Measurements from ENCODE around the gene GRIA1. TPM values are rescaled to one million over a fixed set of nuclear protein-coding genes. Genes with fewer than 3 reads are reported as not detected.

The GRIA1 gene
- total and polyA plus RNA-seq, 5 donors from 2014 or later, result not detected

DNA sequence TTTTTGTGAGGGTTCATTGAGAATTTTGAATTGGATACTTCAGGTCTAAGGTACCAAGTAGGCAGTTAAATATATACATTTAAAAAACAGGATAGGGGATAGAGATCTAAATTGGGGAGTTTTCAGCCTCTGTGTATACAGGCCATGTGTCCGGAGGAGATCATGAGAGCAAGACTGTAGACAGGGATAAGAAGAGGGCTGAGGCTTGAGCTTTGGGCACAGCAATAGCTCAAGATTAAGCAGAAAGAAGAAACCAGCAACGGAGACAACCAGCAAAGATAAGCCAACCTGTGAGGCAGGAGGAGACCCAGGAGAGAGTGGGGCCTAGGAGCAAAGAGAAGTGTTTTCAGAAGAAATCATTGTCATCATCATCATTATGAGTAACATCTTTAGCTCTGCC, 258.4 kb downstream of the GRIA1 start:
- H3K4me3 ChIP-seq (ENCODE audit: low read depth, low read length), result no peak overlapping the region
- H3K4me1 Mint-ChIP-seq, result no peaks in the 10 kb centered on the region
- no peaks in the 10 kb centered on the region for H3K27me3 Mint-ChIP-seq
- H3K4me1 ChIP-seq (ENCODE audit: control insufficient read depth, insufficient read depth, low read length, poor library complexity, severe bottlenecking), result no peaks in the 10 kb centered on the region
- H3K36me3 ChIP-seq (ENCODE audit: control insufficient read depth, insufficient read depth, low read length), result no peaks in the 10 kb centered on the region
- no peak overlapping the region for H3K27ac Mint-ChIP-seq
- no peak for ATAC-seq (ENCODE audit: low read depth in 2 of 2)
- no peaks in the 10 kb centered on the region for H3K9me3 ChIP-seq (ENCODE audit: control insufficient read depth in 2 of 2, low read length in 2 of 2)
- H3K27ac ChIP-seq (ENCODE audit: insufficient read depth, low read length, poor library complexity, severe bottlenecking), result no peak overlapping the region
- H3K4me3 Mint-ChIP-seq, result no peak overlapping the region
- no peaks in the 10 kb centered on the region for H3K36me3 Mint-ChIP-seq
- H3K27me3 ChIP-seq (ENCODE audit: control insufficient read depth, insufficient read depth, low read length), result no peaks in the 10 kb centered on the region
- H3K9me3 Mint-ChIP-seq, result peaks cover 0 to 1% (median 0%) of the 10 kb centered on the region in 7 donors
- DNase-seq, result no peak

DNA sequence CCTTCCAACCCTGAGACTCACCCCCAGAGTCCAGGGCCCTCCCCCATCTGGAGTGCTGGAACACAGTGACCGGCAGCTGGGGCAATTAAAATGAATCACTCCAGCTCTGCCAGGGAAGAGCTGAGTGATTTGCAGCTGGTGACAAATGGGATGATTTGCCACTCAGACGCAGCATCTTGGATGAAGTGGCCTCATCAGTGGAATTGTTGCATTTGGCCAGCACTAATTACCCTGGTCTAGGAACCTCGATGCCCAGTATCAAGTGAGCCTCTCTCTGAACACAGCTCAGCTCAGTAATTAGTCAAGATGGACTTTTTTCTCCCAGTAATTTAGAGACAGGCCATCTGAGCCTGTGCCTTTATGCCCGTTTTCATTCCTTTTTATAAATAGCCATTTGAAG, 259.5 kb downstream of the GRIA1 start:
- Mint-ChIP-seq H3K27me3 (no peaks in the 10 kb centered on the region), H3K4me3 (no peak overlapping the region), H3K36me3 (no peaks in the 10 kb centered on the region), H3K27ac (no peak overlapping the region), H3K9me3 (peaks cover 0 to 3% (median 1%) of the 10 kb centered on the region in 7 donors), H3K4me1 (no peaks in the 10 kb centered on the region)
- H3K27ac ChIP-seq (ENCODE audit: insufficient read depth, low read length, poor library complexity, severe bottlenecking), result no peak overlapping the region
- DNase-seq (no peak), ATAC-seq (ENCODE audit: low read depth in 2 of 2) (no peak)
- no peaks in the 10 kb centered on the region for H3K4me1 ChIP-seq (ENCODE audit: control insufficient read depth, insufficient read depth, low read length, poor library complexity, severe bottlenecking)
- H3K27me3 ChIP-seq (ENCODE audit: control insufficient read depth, insufficient read depth, low read length), result no peaks in the 10 kb centered on the region
- no peaks in the 10 kb centered on the region for H3K9me3 ChIP-seq (ENCODE audit: control insufficient read depth in 2 of 2, low read length in 2 of 2)
- no peaks in the 10 kb centered on the region for H3K36me3 ChIP-seq (ENCODE audit: control insufficient read depth, insufficient read depth, low read length)
- H3K4me3 ChIP-seq (ENCODE audit: low read depth, low read length), result no peak overlapping the region

DNA sequence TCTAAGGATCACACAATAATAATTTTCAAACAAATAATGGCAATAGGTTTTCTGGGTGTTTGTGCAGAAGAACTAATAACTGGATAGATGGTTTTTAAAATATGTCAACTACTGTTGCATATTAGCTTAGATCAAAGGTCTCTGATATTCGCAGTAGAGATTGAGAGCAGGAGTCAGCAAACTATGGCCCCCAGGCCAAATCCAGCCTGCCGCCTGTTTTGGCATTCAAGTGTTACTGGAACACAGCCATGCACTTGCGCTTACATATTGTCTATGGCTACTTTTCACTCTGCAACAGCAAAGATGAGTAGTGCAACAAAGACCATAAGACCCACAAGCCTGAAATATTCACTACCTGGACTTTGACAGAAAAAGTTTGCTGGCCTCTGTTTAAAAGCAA, 260.8 kb downstream of the GRIA1 start:
- H3K9me3 Mint-ChIP-seq, result peaks cover 0 to 4% (median 1%) of the 10 kb centered on the region in 7 donors
- Histone ChIP-seq H3K9me3 (ENCODE audit: control insufficient read depth in 2 of 2, low read length in 2 of 2) (no peaks in the 10 kb centered on the region), H3K27me3 (ENCODE audit: control insufficient read depth, insufficient read depth, low read length) (no peaks in the 10 kb centered on the region), H3K36me3 (ENCODE audit: control insufficient read depth, insufficient read depth, low read length) (no peaks in the 10 kb centered on the region), H3K27ac (ENCODE audit: insufficient read depth, low read length, poor library complexity, severe bottlenecking) (no peak overlapping the region), H3K4me3 (ENCODE audit: low read depth, low read length) (no peak overlapping the region), H3K4me1 (ENCODE audit: control insufficient read depth, insufficient read depth, low read length, poor library complexity, severe bottlenecking) (no peaks in the 10 kb centered on the region)
- H3K4me1 Mint-ChIP-seq, result no peaks in the 10 kb centered on the region
- no peaks in the 10 kb centered on the region for H3K36me3 Mint-ChIP-seq
- DNase-seq (no peak), ATAC-seq (ENCODE audit: low read depth in 2 of 2) (no peak)
- H3K27me3 Mint-ChIP-seq, result no peaks in the 10 kb centered on the region
- H3K27ac Mint-ChIP-seq, result no peak overlapping the region
- H3K4me3 Mint-ChIP-seq, result no peak overlapping the region

DNA sequence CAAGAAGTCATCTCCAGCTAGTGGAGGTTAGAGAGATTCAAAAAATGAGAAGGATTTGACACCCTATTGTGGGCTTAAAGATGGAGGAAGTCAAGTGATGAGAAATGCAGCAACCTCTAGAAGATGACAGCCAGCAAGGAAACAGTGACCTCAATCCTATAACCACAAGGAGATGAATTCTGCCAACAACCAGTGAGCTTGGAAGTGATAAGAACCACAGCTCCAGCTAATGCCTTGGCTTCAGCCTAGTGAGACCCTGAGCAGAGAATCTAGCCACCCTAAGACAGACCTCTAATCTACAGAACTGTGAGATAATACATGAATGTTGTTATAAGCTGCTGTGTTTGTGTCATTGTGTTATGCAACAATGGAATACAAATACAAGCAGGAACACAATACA, 262.4 kb downstream of the GRIA1 start:
- no peaks in the 10 kb centered on the region for H3K4me1 ChIP-seq (ENCODE audit: control insufficient read depth, insufficient read depth, low read length, poor library complexity, severe bottlenecking)
- no peak overlapping the region for H3K27ac ChIP-seq (ENCODE audit: insufficient read depth, low read length, poor library complexity, severe bottlenecking)
- H3K27me3 Mint-ChIP-seq, result no peaks in the 10 kb centered on the region
- no peak overlapping the region for H3K4me3 Mint-ChIP-seq
- no peaks in the 10 kb centered on the region for H3K36me3 Mint-ChIP-seq
- H3K27ac Mint-ChIP-seq, result no peak overlapping the region
- no peaks in the 10 kb centered on the region for H3K4me1 Mint-ChIP-seq
- no peak for ATAC-seq (ENCODE audit: low read depth in 2 of 2)
- H3K36me3 ChIP-seq (ENCODE audit: control insufficient read depth, insufficient read depth, low read length), result no peaks in the 10 kb centered on the region
- H3K4me3 ChIP-seq (ENCODE audit: low read depth, low read length), result no peak overlapping the region
- DNase-seq, result no peak
- peaks cover 0 to 6% (median 3%) of the 10 kb centered on the region in 7 donors for H3K9me3 Mint-ChIP-seq
- no peaks in the 10 kb centered on the region for H3K27me3 ChIP-seq (ENCODE audit: control insufficient read depth, insufficient read depth, low read length)
- no peaks in the 10 kb centered on the region for H3K9me3 ChIP-seq (ENCODE audit: control insufficient read depth in 2 of 2, low read length in 2 of 2)

DNA sequence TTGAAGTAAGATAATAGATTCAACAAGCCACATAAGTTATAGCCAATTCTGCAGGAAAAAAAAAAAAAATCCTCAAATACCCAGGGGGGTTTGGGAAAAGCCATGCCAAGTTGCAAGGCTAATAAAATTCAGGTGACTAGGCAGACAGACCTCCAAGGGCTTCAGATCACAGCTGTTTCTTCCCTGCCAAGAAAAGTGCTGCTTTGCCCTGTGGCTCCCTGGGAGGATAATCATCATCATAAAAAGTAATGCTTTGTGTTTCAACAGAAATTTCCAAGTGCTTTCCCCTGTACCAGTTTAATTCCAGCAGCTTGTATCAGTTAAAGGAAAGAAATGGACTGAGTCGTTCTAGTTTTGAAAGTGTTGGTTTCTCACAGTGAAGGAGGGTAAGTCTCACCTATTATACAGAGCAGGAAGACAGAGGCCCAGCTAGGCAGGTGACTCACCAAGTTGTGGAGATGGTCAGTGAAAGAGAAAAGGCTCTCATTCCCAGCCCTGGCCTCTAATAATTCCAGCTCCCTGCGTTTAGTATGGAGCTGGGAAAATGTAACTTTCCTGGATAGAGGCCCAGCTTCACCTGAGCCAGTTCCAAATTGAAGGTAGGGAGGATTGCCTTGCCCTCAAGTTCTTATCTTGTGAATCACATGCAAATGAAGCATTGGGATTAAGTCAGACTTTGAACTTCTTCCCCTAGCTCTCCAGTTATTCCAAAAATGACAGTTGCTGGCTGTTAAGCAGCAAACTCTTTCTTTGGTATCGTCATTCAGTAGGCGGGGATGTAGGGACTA, 263.4 kb downstream of the GRIA1 start:
- no peaks in the 10 kb centered on the region for H3K9me3 ChIP-seq (ENCODE audit: control insufficient read depth in 2 of 2, low read length in 2 of 2)
- no peaks in the 10 kb centered on the region for H3K4me1 Mint-ChIP-seq
- no peak overlapping the region for H3K27ac Mint-ChIP-seq
- no peak for DNase-seq
- H3K27me3 ChIP-seq (ENCODE audit: control insufficient read depth, insufficient read depth, low read length), result no peaks in the 10 kb centered on the region
- no peak overlapping the region for H3K27ac ChIP-seq (ENCODE audit: insufficient read depth, low read length, poor library complexity, severe bottlenecking)
- no peak overlapping the region for H3K4me3 Mint-ChIP-seq
- H3K4me3 ChIP-seq (ENCODE audit: low read depth, low read length), result no peak overlapping the region
- H3K36me3 Mint-ChIP-seq, result no peaks in the 10 kb centered on the region
- no peaks in the 10 kb centered on the region for H3K27me3 Mint-ChIP-seq
- no peaks in the 10 kb centered on the region for H3K36me3 ChIP-seq (ENCODE audit: control insufficient read depth, insufficient read depth, low read length)
- no peaks in the 10 kb centered on the region for H3K4me1 ChIP-seq (ENCODE audit: control insufficient read depth, insufficient read depth, low read length, poor library complexity, severe bottlenecking)
- no peak for ATAC-seq (ENCODE audit: low read depth in 2 of 2)
- H3K9me3 Mint-ChIP-seq, result peaks cover 0 to 6% (median 2%) of the 10 kb centered on the region in 7 donors

DNA sequence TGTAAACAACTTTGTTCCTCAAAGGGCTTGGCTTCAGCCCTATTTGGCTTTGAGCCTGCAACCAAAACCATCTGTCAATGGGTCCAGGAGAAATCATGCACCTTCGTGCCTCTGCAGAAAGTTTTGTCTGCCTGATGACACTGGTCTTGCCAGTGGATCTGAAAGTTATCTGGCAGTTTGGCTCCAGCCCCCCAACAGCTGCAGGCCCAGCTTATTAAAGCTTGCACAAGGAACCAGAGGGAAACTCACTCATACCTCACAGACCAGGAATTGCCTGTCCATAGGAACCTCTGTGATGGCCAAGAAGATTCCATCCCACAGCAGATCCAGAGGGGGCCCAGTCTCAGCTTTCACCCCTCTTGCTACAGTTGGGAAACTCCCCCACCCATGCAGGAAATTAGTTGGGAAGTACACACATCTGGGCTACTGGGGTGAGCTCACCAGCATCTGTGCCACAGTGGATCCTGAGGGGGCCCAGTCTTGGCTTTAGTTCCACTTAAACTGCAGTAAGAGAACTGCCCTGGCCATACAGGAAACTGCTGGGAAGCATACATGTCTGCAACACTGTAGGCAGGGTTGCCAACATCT, 265.5 kb downstream of the GRIA1 start:
- H3K27ac Mint-ChIP-seq, result no peak overlapping the region
- no peak for DNase-seq
- H3K27me3 Mint-ChIP-seq, result no peaks in the 10 kb centered on the region
- Histone ChIP-seq H3K27me3 (ENCODE audit: control insufficient read depth, insufficient read depth, low read length) (no peaks in the 10 kb centered on the region), H3K36me3 (ENCODE audit: control insufficient read depth, insufficient read depth, low read length) (no peaks in the 10 kb centered on the region), H3K27ac (ENCODE audit: insufficient read depth, low read length, poor library complexity, severe bottlenecking) (no peak overlapping the region), H3K4me3 (ENCODE audit: low read depth, low read length) (no peak overlapping the region), H3K4me1 (ENCODE audit: control insufficient read depth, insufficient read depth, low read length, poor library complexity, severe bottlenecking) (no peaks in the 10 kb centered on the region), H3K9me3 (ENCODE audit: control insufficient read depth in 2 of 2, low read length in 2 of 2) (no peaks in the 10 kb centered on the region)
- peaks cover 0 to 6% (median 2%) of the 10 kb centered on the region in 7 donors for H3K9me3 Mint-ChIP-seq
- no peak for ATAC-seq (ENCODE audit: low read depth in 2 of 2)
- no peak overlapping the region for H3K4me3 Mint-ChIP-seq
- no peaks in the 10 kb centered on the region for H3K4me1 Mint-ChIP-seq
- no peaks in the 10 kb centered on the region for H3K36me3 Mint-ChIP-seq

DNA sequence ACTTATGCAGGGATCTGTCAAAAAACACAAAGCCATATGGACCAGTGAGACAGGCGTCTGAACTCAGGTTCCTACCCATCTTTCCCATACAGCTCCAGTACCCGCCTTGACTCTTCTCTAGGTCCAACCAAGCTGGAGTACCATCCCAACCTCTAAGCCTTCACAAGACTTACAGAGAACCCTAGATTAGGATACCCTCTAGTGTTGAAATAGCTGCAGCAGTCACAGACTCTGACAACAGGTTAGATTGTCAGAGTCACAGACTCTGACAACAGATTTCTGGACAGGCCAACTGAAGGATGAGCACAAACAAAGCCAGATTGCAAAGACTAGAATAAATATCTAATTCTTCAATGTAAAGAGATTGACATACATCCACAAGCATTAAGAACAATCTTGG, 266.1 kb downstream of the GRIA1 start:
- no peaks in the 10 kb centered on the region for H3K36me3 Mint-ChIP-seq
- no peak overlapping the region for H3K27ac Mint-ChIP-seq
- DNase-seq (no peak), ATAC-seq (ENCODE audit: low read depth in 2 of 2) (no peak)
- H3K9me3 Mint-ChIP-seq, result peaks cover under 1 to 6% (median 2%) of the 10 kb centered on the region in 7 donors
- no peak overlapping the region for H3K4me3 ChIP-seq (ENCODE audit: low read depth, low read length)
- no peaks in the 10 kb centered on the region for H3K4me1 ChIP-seq (ENCODE audit: control insufficient read depth, insufficient read depth, low read length, poor library complexity, severe bottlenecking)
- H3K36me3 ChIP-seq (ENCODE audit: control insufficient read depth, insufficient read depth, low read length), result no peaks in the 10 kb centered on the region
- no peaks in the 10 kb centered on the region for H3K27me3 Mint-ChIP-seq
- no peak overlapping the region for H3K27ac ChIP-seq (ENCODE audit: insufficient read depth, low read length, poor library complexity, severe bottlenecking)
- no peaks in the 10 kb centered on the region for H3K9me3 ChIP-seq (ENCODE audit: control insufficient read depth in 2 of 2, low read length in 2 of 2)
- no peak overlapping the region for H3K4me3 Mint-ChIP-seq
- no peaks in the 10 kb centered on the region for H3K4me1 Mint-ChIP-seq
- no peaks in the 10 kb centered on the region for H3K27me3 ChIP-seq (ENCODE audit: control insufficient read depth, insufficient read depth, low read length)

DNA sequence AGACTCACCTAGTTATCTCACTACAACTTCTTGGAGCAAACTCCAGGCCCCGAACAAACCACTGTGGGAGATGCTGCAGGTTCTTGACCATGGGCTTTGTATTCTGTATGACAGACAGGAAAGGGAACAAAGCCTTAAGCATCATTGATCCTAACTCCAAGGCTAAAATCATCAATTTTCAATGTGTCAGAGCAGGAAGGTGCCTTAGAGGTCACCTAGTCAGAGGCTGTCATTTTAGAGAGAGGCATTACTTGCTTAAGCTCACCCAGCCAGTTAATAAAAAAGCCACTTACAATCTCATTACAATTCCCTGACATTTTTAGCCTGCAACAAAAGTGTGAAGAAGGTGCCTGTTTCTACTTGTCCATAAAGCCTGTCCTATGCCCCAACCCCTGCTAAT, 275.5 kb downstream of the GRIA1 start:
- Mint-ChIP-seq H3K27ac (no peak overlapping the region), H3K36me3 (no peaks in the 10 kb centered on the region), H3K4me1 (no peaks in the 10 kb centered on the region), H3K9me3 (peaks cover 0 to 4% (median under 1%) of the 10 kb centered on the region in 7 donors), H3K4me3 (no peak overlapping the region), H3K27me3 (no peaks in the 10 kb centered on the region)
- ATAC-seq (ENCODE audit: low read depth in 2 of 2) (no peak), DNase-seq (no peak)
- Histone ChIP-seq H3K27me3 (ENCODE audit: control insufficient read depth, insufficient read depth, low read length) (no peaks in the 10 kb centered on the region), H3K9me3 (ENCODE audit: control insufficient read depth in 2 of 2, low read length in 2 of 2) (no peaks in the 10 kb centered on the region), H3K4me1 (ENCODE audit: control insufficient read depth, insufficient read depth, low read length, poor library complexity, severe bottlenecking) (no peaks in the 10 kb centered on the region), H3K36me3 (ENCODE audit: control insufficient read depth, insufficient read depth, low read length) (no peaks in the 10 kb centered on the region), H3K27ac (ENCODE audit: insufficient read depth, low read length, poor library complexity, severe bottlenecking) (no peak overlapping the region), H3K4me3 (ENCODE audit: low read depth, low read length) (no peak overlapping the region)
